ENCODE data around the gene ADAMTS3. TPM values are rescaled to one million over a fixed set of nuclear protein-coding genes. Genes with fewer than 3 reads are reported as not detected.

Gene ADAMTS3
- total RNA-seq, 2 experiments from 2014 or later = not detected

- no peaks in the 10 kb centered on the region for H3K4me1 Mint-ChIP-seq
- ATAC-seq (ENCODE audit: low read depth) (peak; percentile 70), DNase-seq (no peak)
- H3K27me3 Mint-ChIP-seq = no peaks in the 10 kb centered on the region
- no peak overlapping the region for H3K4me3 Mint-ChIP-seq
- H3K27ac Mint-ChIP-seq = no peak overlapping the region
- POLR2A ChIA-PET = interaction anchor here (0.7 kb wide), 1 partner anchor 520 kb away, joined by 4 read pairs; no protein-coding TSS in a partner anchor
- no peaks in the 10 kb centered on the region for H3K9me3 Mint-ChIP-seq
- H3K36me3 Mint-ChIP-seq = no peaks in the 10 kb centered on the region
Observed at GRCh38 chr4:72531322-72531721, 37.7 kb downstream of the ADAMTS3 start.

GRCh38 chr4:72529148-72529822, 39.7 kb downstream of the ADAMTS3 start:
- Mint-ChIP-seq H3K4me1 (no peaks in the 10 kb centered on the region), H3K27ac (no peak overlapping the region), H3K9me3 (no peaks in the 10 kb centered on the region), H3K4me3 (no peak overlapping the region), H3K27me3 (no peaks in the 10 kb centered on the region), H3K36me3 (no peaks in the 10 kb centered on the region)
- POLR2A ChIA-PET = no interaction called here
- DNase-seq (no peak), ATAC-seq (ENCODE audit: low read depth) (peak; percentile 40)

GRCh38 chr4:72527038-72527646, 41.9 kb downstream of the ADAMTS3 start:
- POLR2A ChIA-PET = no interaction called here
- H3K27ac Mint-ChIP-seq = no peak overlapping the region

GRCh38 chr4:72525938-72526337, 43.1 kb downstream of the ADAMTS3 start:
- Mint-ChIP-seq H3K36me3 (no peaks in the 10 kb centered on the region), H3K9me3 (no peaks in the 10 kb centered on the region), H3K4me3 (no peak overlapping the region), H3K27ac (no peak overlapping the region), H3K4me1 (no peaks in the 10 kb centered on the region), H3K27me3 (no peaks in the 10 kb centered on the region)
- DNase-seq (no peak), ATAC-seq (ENCODE audit: low read depth) (no peak)
- POLR2A ChIA-PET = no interaction called here

More at GRCh38 chr4:72527038-72527646, 41.9 kb downstream of the ADAMTS3 start:
- H3K9me3 Mint-ChIP-seq = no peaks in the 10 kb centered on the region
- no peaks in the 10 kb centered on the region for H3K27me3 Mint-ChIP-seq
- ATAC-seq (ENCODE audit: low read depth) = no peak
- no peak overlapping the region for H3K4me3 Mint-ChIP-seq
- DNase-seq = no peak
- H3K4me1 Mint-ChIP-seq = no peaks in the 10 kb centered on the region
- no peaks in the 10 kb centered on the region for H3K36me3 Mint-ChIP-seq

- Mint-ChIP-seq H3K4me1 (no peaks in the 10 kb centered on the region), H3K27ac (no peak overlapping the region), H3K27me3 (no peaks in the 10 kb centered on the region), H3K36me3 (no peaks in the 10 kb centered on the region), H3K9me3 (no peaks in the 10 kb centered on the region), H3K4me3 (no peak overlapping the region)
- ATAC-seq (ENCODE audit: low read depth) (no peak), DNase-seq (no peak)
- POLR2A ChIA-PET = no interaction called here
Observed at GRCh38 chr4:72522440-72522839, 46.6 kb downstream of the ADAMTS3 start.

GRCh38 chr4:72513227-72513626, 55.8 kb downstream of the ADAMTS3 start:
- no peaks in the 10 kb centered on the region for H3K4me1 Mint-ChIP-seq
- H3K4me3 Mint-ChIP-seq = no peak overlapping the region
- H3K27me3 Mint-ChIP-seq = no peaks in the 10 kb centered on the region
- H3K9me3 Mint-ChIP-seq = no peaks in the 10 kb centered on the region
- ATAC-seq (ENCODE audit: low read depth) = no peak
- no peaks in the 10 kb centered on the region for H3K36me3 Mint-ChIP-seq
- POLR2A ChIA-PET = no interaction called here
- no peak for DNase-seq
- H3K27ac Mint-ChIP-seq = no peak overlapping the region

GRCh38 chr4:72507860-72508419, 61.1 kb downstream of the ADAMTS3 start:
- Mint-ChIP-seq H3K4me3 (no peak overlapping the region), H3K27me3 (no peaks in the 10 kb centered on the region), H3K36me3 (no peaks in the 10 kb centered on the region), H3K9me3 (no peaks in the 10 kb centered on the region), H3K4me1 (no peaks in the 10 kb centered on the region), H3K27ac (no peak overlapping the region)
- DNase-seq = no peak
- POLR2A ChIA-PET = no interaction called here
- no peak for ATAC-seq (ENCODE audit: low read depth)

- ATAC-seq (ENCODE audit: low read depth) (no peak), DNase-seq (no peak)
- no peak overlapping the region for H3K4me3 Mint-ChIP-seq
- H3K9me3 Mint-ChIP-seq = no peaks in the 10 kb centered on the region
- POLR2A ChIA-PET = no interaction called here
- H3K27me3 Mint-ChIP-seq = no peaks in the 10 kb centered on the region
- H3K27ac Mint-ChIP-seq = no peak overlapping the region
- no peaks in the 10 kb centered on the region for H3K36me3 Mint-ChIP-seq
- no peaks in the 10 kb centered on the region for H3K4me1 Mint-ChIP-seq
Observed at GRCh38 chr4:72507167-72507566, 61.9 kb downstream of the ADAMTS3 start.

GRCh38 chr4:72505314-72505744, 63.7 kb downstream of the ADAMTS3 start:
- no peaks in the 10 kb centered on the region for H3K27me3 Mint-ChIP-seq
- DNase-seq = no peak
- H3K4me1 Mint-ChIP-seq = no peaks in the 10 kb centered on the region
- POLR2A ChIA-PET = no interaction called here
- no peaks in the 10 kb centered on the region for H3K9me3 Mint-ChIP-seq
- no peak overlapping the region for H3K27ac Mint-ChIP-seq
- no peak overlapping the region for H3K4me3 Mint-ChIP-seq
- H3K36me3 Mint-ChIP-seq = no peaks in the 10 kb centered on the region
- ATAC-seq (ENCODE audit: low read depth) = no peak

- Mint-ChIP-seq H3K4me3 (no peak overlapping the region), H3K27ac (no peak overlapping the region), H3K36me3 (no peaks in the 10 kb centered on the region), H3K9me3 (no peaks in the 10 kb centered on the region), H3K27me3 (no peaks in the 10 kb centered on the region), H3K4me1 (no peaks in the 10 kb centered on the region)
- POLR2A ChIA-PET = no interaction called here
- ATAC-seq (ENCODE audit: low read depth) = no peak
- no peak for DNase-seq
Observed at GRCh38 chr4:72500214-72500613, 68.8 kb downstream of the ADAMTS3 start.

GRCh38 chr4:72496119-72496518, 72.9 kb downstream of the ADAMTS3 start:
- POLR2A ChIA-PET = no interaction called here
- H3K36me3 Mint-ChIP-seq = no peaks in the 10 kb centered on the region
- H3K4me3 Mint-ChIP-seq = no peak overlapping the region
- DNase-seq (no peak), ATAC-seq (ENCODE audit: low read depth) (no peak)
- no peaks in the 10 kb centered on the region for H3K27me3 Mint-ChIP-seq
- no peak overlapping the region for H3K27ac Mint-ChIP-seq
- peaks cover 1% of the 10 kb centered on the region for H3K9me3 Mint-ChIP-seq
- no peaks in the 10 kb centered on the region for H3K4me1 Mint-ChIP-seq

GRCh38 chr4:72494156-72494555, 74.9 kb downstream of the ADAMTS3 start:
- H3K4me1 Mint-ChIP-seq = no peaks in the 10 kb centered on the region
- POLR2A ChIA-PET = no interaction called here

GRCh38 chr4:72489267-72489666, 79.8 kb downstream of the ADAMTS3 start:
- Mint-ChIP-seq H3K4me1 (no peaks in the 10 kb centered on the region), H3K4me3 (no peak overlapping the region), H3K27ac (no peak overlapping the region), H3K9me3 (no peaks in the 10 kb centered on the region), H3K27me3 (no peaks in the 10 kb centered on the region), H3K36me3 (no peaks in the 10 kb centered on the region)
- DNase-seq = no peak
- POLR2A ChIA-PET = no interaction called here
- ATAC-seq (ENCODE audit: low read depth) = no peak

More at GRCh38 chr4:72494156-72494555, 74.9 kb downstream of the ADAMTS3 start:
- no peaks in the 10 kb centered on the region for H3K27me3 Mint-ChIP-seq
- no peak overlapping the region for H3K27ac Mint-ChIP-seq
- H3K9me3 Mint-ChIP-seq = peaks cover 1% of the 10 kb centered on the region
- H3K36me3 Mint-ChIP-seq = no peaks in the 10 kb centered on the region
- DNase-seq = no peak
- ATAC-seq (ENCODE audit: low read depth) = no peak
- no peak overlapping the region for H3K4me3 Mint-ChIP-seq

- no peaks in the 10 kb centered on the region for H3K4me1 Mint-ChIP-seq
- peaks cover 1% of the 10 kb centered on the region for H3K9me3 Mint-ChIP-seq
- H3K4me3 Mint-ChIP-seq = no peak overlapping the region
- H3K36me3 Mint-ChIP-seq = no peaks in the 10 kb centered on the region
- no peaks in the 10 kb centered on the region for H3K27me3 Mint-ChIP-seq
- ATAC-seq (ENCODE audit: low read depth) = no peak
- H3K27ac Mint-ChIP-seq = no peak overlapping the region
- POLR2A ChIA-PET = no interaction called here
- no peak for DNase-seq
Observed at GRCh38 chr4:72486991-72487390, 82.0 kb downstream of the ADAMTS3 start.

Measured in activated naive CD8-positive, alpha-beta T cell treated with anti-CD3 and anti-CD28 coated beads, Interleukin-2, amount 10 ng/mL, durations not matched to agents 7 days and 5 days (primary cell).